Suppressor macrophage (primary cell): ENCODE measurements around the gene TAF11L12.
"Not testable (repeated sequence)": the region's sequence is repeated elsewhere in the genome, so short reads cannot be mapped to it uniquely, and the experiment has no call there.

Experiments
- DNase-seq, 4 experiments: peaks; one replicate each; pipeline ENCODE4 v3.0.0-alpha.2; 2020 to 2022
- total RNA-seq, 17 experiments: gene quantifications; one replicate each; lab custom pipeline; 2026; ENCODE audit warnings: mixed read lengths in 6 of 17, inconsistent platforms in 3 of 17; lab: John Stamatoyannopoulos, UW

TAF11L12 gene
- 0 to 0.55 (median 0) reads per million in 17 experiments for total RNA-seq

GRCh38 chr5:17610092-17610491 lies at the start of gene TAF11L12:
Gene TAF11L12 (plus strand): TSS chr5:17610392.
- DNase-seq: not testable (repeated sequence)

- DNase-seq: not testable (repeated sequence)
Observed at GRCh38 chr5:17585658-17586057, 24.5 kb upstream of the TAF11L12 start, which contains the start of gene TAF11L7. Gene TAF11L7 (minus strand): TSS chr5:17585758.

GRCh38 chr5:17590860-17591259 lies 19.3 kb upstream of the TAF11L12 start, which contains the start of gene TAF11L8:
Gene TAF11L8 (minus strand): TSS chr5:17590960.
- DNase-seq: not testable (repeated sequence)

- DNase-seq: not testable (repeated sequence)
Observed at GRCh38 chr5:17594255-17594654, 15.9 kb upstream of the TAF11L12 start, which contains the start of gene TAF11L9. Gene TAF11L9 (minus strand): TSS chr5:17594394.

- DNase-seq: not testable (repeated sequence)
Observed at GRCh38 chr5:17597728-17598127, 12.5 kb upstream of the TAF11L12 start, which contains the start of gene TAF11L10. Gene TAF11L10 (minus strand): TSS chr5:17597828.

- not testable (repeated sequence) for DNase-seq
Observed at GRCh38 chr5:17603880-17604279, 6.3 kb upstream of the TAF11L12 start, which contains the start of gene TAF11L11. Gene TAF11L11 (plus strand): TSS chr5:17604183.

- DNase-seq: no peak
Observed at GRCh38 chr5:17604951-17605350, 5.2 kb upstream of the TAF11L12 start.

GRCh38 chr5:17607461-17607860 lies 2.7 kb upstream of the TAF11L12 start:
- DNase-seq: not testable (repeated sequence)

- DNase-seq: no peak
Observed at GRCh38 chr5:17614872-17615605, 4.8 kb downstream of the TAF11L12 start.

- DNase-seq: no peak
Observed at GRCh38 chr5:17619354-17619753, 9.2 kb downstream of the TAF11L12 start.

GRCh38 chr5:17620627-17621026 lies 10.4 kb downstream of the TAF11L12 start:
- no peak for DNase-seq

GRCh38 chr5:17625686-17626085 lies 15.5 kb downstream of the TAF11L12 start:
- DNase-seq: no peak

- DNase-seq: not testable (repeated sequence)
Observed at GRCh38 chr5:17631788-17632187, 21.6 kb downstream of the TAF11L12 start, which contains the start of gene TAF11L13. Gene TAF11L13 (plus strand): TSS chr5:17632088.

GRCh38 chr5:17634160-17634559 lies 24.0 kb downstream of the TAF11L12 start, which contains the start of gene TAF11L14:
Gene TAF11L14 (plus strand): TSS chr5:17634460.
- no peak for DNase-seq

GRCh38 chr5:17649232-17649631 lies 39.0 kb downstream of the TAF11L12 start:
- DNase-seq: not testable (repeated sequence)

- DNase-seq: not testable (repeated sequence)
Observed at GRCh38 chr5:17655201-17655759, 45.1 kb downstream of the TAF11L12 start.

GRCh38 chr5:17655921-17656320 lies 45.7 kb downstream of the TAF11L12 start:
- DNase-seq: no peak
